Measurements from ENCODE around the gene OR51E1. TPM values are rescaled to one million over a fixed set of nuclear protein-coding genes. Genes with fewer than 3 reads are reported as not detected.

OR51E1 gene
- total and polyA plus RNA-seq, 9 of the 15 experiments (the other 6 are each of a cell fraction or from before 2014, with no cell fraction given), result 0.03 to 0.04 TPM; not detected in 7

- TF ChIP-seq HNRNPL (IDR thresholded peaks at IDR 0.05; ENCODE audit: low read depth, low read length), result no peak
- TF ChIP-seq ZNF263 (CRISPR knock-in tag; IDR thresholded peaks at IDR 0.05; ENCODE audit: borderline replicate concordance), result no peak
- TF ChIP-seq CBX2 (IDR thresholded peaks at IDR 0.05; ENCODE audit: insufficient read depth, low read length, poor library complexity, severe bottlenecking), result no peak
- no peak for TF ChIP-seq ZNF583 (CRISPR knock-in tag; IDR thresholded peaks at IDR 0.05)
- TF ChIP-seq PCBP1 (IDR thresholded peaks at IDR 0.05; ENCODE audit: low read depth, low read length, poor library complexity, severe bottlenecking), result no peak
- TF ChIP-seq HDAC8 (tag; IDR thresholded peaks at IDR 0.05), result no peak
- no peak for TF ChIP-seq ELF2 (CRISPR knock-in tag; IDR thresholded peaks at IDR 0.05)
- no peak for TF ChIP-seq RNF2 (IDR thresholded peaks at IDR 0.05)
- TF ChIP-seq CHCHD3 (CRISPR knock-in tag; IDR thresholded peaks at IDR 0.05), result no peak
- TF ChIP-seq ZNF766 (CRISPR knock-in tag; conservative IDR thresholded peaks at IDR 0.05), result no peak
Observed at GRCh38 chr11:4673781-4674180, 30.0 kb downstream of the OR51E1 start (continued).

- WGBS (ENCODE audit: insufficient coverage, low coverage, missing lambda C conversion rate), result 0% methylated on average over 2 of the region's 2 CpGs
- no peak overlapping the region for H3K27ac ChIP-seq (ENCODE audit: extremely low read depth, low read depth, low read length)
- ATAC-seq (no peak), FAIRE-seq (no peak), DNase-seq (ENCODE audit: extremely low read depth in 1 of 4, low spot score in 3 of 4) (no peak)
- in situ Hi-C loops (cut with MboI), result no loop called here
- BruUV-seq (replicated peaks), result no TSS peak
- H4K20me1 ChIP-seq (replicated peaks; ENCODE audit: control insufficient read depth, insufficient read depth, low read length), result no peaks in the 10 kb centered on the region
- H3K4me2 ChIP-seq (ENCODE audit: insufficient read depth, low read length), result no peak overlapping the region
- H2AFZ ChIP-seq (ENCODE audit: low read depth, low read length), result no peak overlapping the region
- H3K4me1 ChIP-seq (replicated peaks in 1 of 2; ENCODE audit: control insufficient read depth in 2 of 2, insufficient read depth in 2 of 2, low read length in 2 of 2), result no peaks in the 10 kb centered on the region
- H3K9me1 ChIP-seq (ENCODE audit: control insufficient read depth, insufficient read depth, low read length), result no peaks in the 10 kb centered on the region
- TF ChIP-seq SOX6 (IDR thresholded peaks at IDR 0.05) (no peak), DIDO1 (tag; IDR thresholded peaks at IDR 0.05; ENCODE audit: low read depth) (no peak), GATAD2A (IDR thresholded peaks at IDR 0.05) (no peak), ARHGAP35 (IDR thresholded peaks at IDR 0.05; ENCODE audit: partially characterized antibody) (no peak), ZBTB43 (CRISPR knock-in tag; IDR thresholded peaks at IDR 0.05) (no peak)
- POLR2A ChIA-PET, result no interaction called here
- peaks cover 10 to 13% of the 10 kb centered on the region in 2 experiments for H3K27me3 ChIP-seq (ENCODE audit: control insufficient read depth in 2 of 2, insufficient read depth in 2 of 2, low read length in 2 of 2)
- no peaks in the 10 kb centered on the region for H3K9me3 ChIP-seq (replicated peaks; ENCODE audit: control insufficient read depth, insufficient read depth, low read depth, low read length)
- no peaks in the 10 kb centered on the region for H3K79me2 ChIP-seq (ENCODE audit: control insufficient read depth, insufficient read depth, low read length)
- CTCF ChIA-PET (ENCODE audit: low intra/inter-chr PET ratio), result no interaction called here
- no peak overlapping the region for H3K9ac ChIP-seq (ENCODE audit: insufficient read depth in 1 of 2, low read depth in 2 of 2, low read length in 2 of 2)
- H3K36me3 ChIP-seq (ENCODE audit: control insufficient read depth, insufficient read depth, low read length), result no peaks in the 10 kb centered on the region
- no peak overlapping the region for H3K4me3 ChIP-seq
- intact Hi-C loops (cut with micrococcal nuclease), result no loop called here
Observed at GRCh38 chr11:4677948-4678347, 34.2 kb downstream of the OR51E1 start.

Measured in K562 (cell line).